ENCODE data around the gene RBMX. TPM values are rescaled to one million over a fixed set of nuclear protein-coding genes. Genes with fewer than 3 reads are reported as not detected.
"Not testable (repeated sequence)": the region's sequence is repeated elsewhere in the genome, so short reads cannot be mapped to it uniquely, and the experiment has no call there.

RBMX gene
- total RNA-seq, 1 donor from 2014 or later = 445 TPM

GRCh38 chrX:136910565-136911035 is 30.1 kb upstream of the RBMX start:
- H3K4me3 Mint-ChIP-seq (ENCODE audit: low read depth) = peak overlapping the region; percentile 90
- no peak for TF ChIP-seq CTCF (IDR thresholded peaks at IDR 0.05; ENCODE audit: unreplicated experiment)
- no peak for DNase-seq (ENCODE audit: low spot score, unreplicated experiment)
- no peaks in the 10 kb centered on the region for H3K27me3 Mint-ChIP-seq
- no peaks in the 10 kb centered on the region for H3K4me1 Mint-ChIP-seq (ENCODE audit: low read depth)
- H3K9me3 Mint-ChIP-seq (ENCODE audit: low read depth) = peaks cover 6% of the 10 kb centered on the region
- peak overlapping the region; percentile 93 for H3K27ac Mint-ChIP-seq
- H3K36me3 Mint-ChIP-seq (ENCODE audit: insufficient read depth) = no peaks in the 10 kb centered on the region

GRCh38 chrX:136909706-136910564 is 29.4 kb upstream of the RBMX start:
- peaks cover 9% of the 10 kb centered on the region for H3K9me3 Mint-ChIP-seq (ENCODE audit: low read depth)
- no peaks in the 10 kb centered on the region for H3K27me3 Mint-ChIP-seq
- peak overlapping the region; percentile 93 for H3K27ac Mint-ChIP-seq
- H3K4me1 Mint-ChIP-seq (ENCODE audit: low read depth) = no peaks in the 10 kb centered on the region
- no peak for TF ChIP-seq CTCF (IDR thresholded peaks at IDR 0.05; ENCODE audit: unreplicated experiment)
- no peaks in the 10 kb centered on the region for H3K36me3 Mint-ChIP-seq (ENCODE audit: insufficient read depth)
- peak; percentile 22 for DNase-seq (ENCODE audit: low spot score, unreplicated experiment)
- H3K4me3 Mint-ChIP-seq (ENCODE audit: low read depth) = peak overlapping the region; percentile 90

GRCh38 chrX:136909119-136909705 is 28.7 kb upstream of the RBMX start:
- peaks cover 9% of the 10 kb centered on the region for H3K9me3 Mint-ChIP-seq (ENCODE audit: low read depth)
- no peak for TF ChIP-seq CTCF (IDR thresholded peaks at IDR 0.05; ENCODE audit: unreplicated experiment)
- H3K4me1 Mint-ChIP-seq (ENCODE audit: low read depth) = no peaks in the 10 kb centered on the region
- H3K36me3 Mint-ChIP-seq (ENCODE audit: insufficient read depth) = no peaks in the 10 kb centered on the region
- DNase-seq (ENCODE audit: low spot score, unreplicated experiment) = peak; percentile 39
- H3K27me3 Mint-ChIP-seq = no peaks in the 10 kb centered on the region
- H3K27ac Mint-ChIP-seq = peak overlapping the region; percentile 93
- peak overlapping the region; percentile 90 for H3K4me3 Mint-ChIP-seq (ENCODE audit: low read depth)

GRCh38 chrX:136907621-136908020 is 27.1 kb upstream of the RBMX start:
- Mint-ChIP-seq H3K4me1 (ENCODE audit: low read depth) (no peaks in the 10 kb centered on the region), H3K27ac (no peak overlapping the region), H3K27me3 (no peaks in the 10 kb centered on the region), H3K9me3 (ENCODE audit: low read depth) (peaks cover 9% of the 10 kb centered on the region), H3K36me3 (ENCODE audit: insufficient read depth) (no peaks in the 10 kb centered on the region), H3K4me3 (ENCODE audit: low read depth) (no peak overlapping the region)
- TF ChIP-seq CTCF (IDR thresholded peaks at IDR 0.05; ENCODE audit: unreplicated experiment) = no peak
- no peak for DNase-seq (ENCODE audit: low spot score, unreplicated experiment)

- H3K4me1 Mint-ChIP-seq (ENCODE audit: low read depth) = no peaks in the 10 kb centered on the region
- DNase-seq (ENCODE audit: low spot score, unreplicated experiment) = no peak
- no peaks in the 10 kb centered on the region for H3K36me3 Mint-ChIP-seq (ENCODE audit: insufficient read depth)
- H3K27me3 Mint-ChIP-seq = no peaks in the 10 kb centered on the region
- H3K4me3 Mint-ChIP-seq (ENCODE audit: low read depth) = no peak overlapping the region
- no peak for TF ChIP-seq CTCF (IDR thresholded peaks at IDR 0.05; ENCODE audit: unreplicated experiment)
- H3K27ac Mint-ChIP-seq = no peak overlapping the region
- H3K9me3 Mint-ChIP-seq (ENCODE audit: low read depth) = peaks cover 9% of the 10 kb centered on the region
These were observed 26.5 kb upstream of the RBMX start for GRCh38 chrX:136906921-136907510.

- H3K27ac Mint-ChIP-seq; H3K27me3 Mint-ChIP-seq; H3K36me3 Mint-ChIP-seq (ENCODE audit: insufficient read depth); H3K9me3 Mint-ChIP-seq (ENCODE audit: low read depth); DNase-seq (ENCODE audit: low spot score, unreplicated experiment); H3K4me1 Mint-ChIP-seq (ENCODE audit: low read depth); H3K4me3 Mint-ChIP-seq (ENCODE audit: low read depth): not testable (repeated sequence)
These were observed 23.5 kb upstream of the RBMX start for GRCh38 chrX:136904067-136904466.

- not testable (repeated sequence) for H3K4me1 Mint-ChIP-seq (ENCODE audit: low read depth); H3K27ac Mint-ChIP-seq; H3K36me3 Mint-ChIP-seq (ENCODE audit: insufficient read depth); H3K27me3 Mint-ChIP-seq; DNase-seq (ENCODE audit: low spot score, unreplicated experiment); H3K9me3 Mint-ChIP-seq (ENCODE audit: low read depth); H3K4me3 Mint-ChIP-seq (ENCODE audit: low read depth)
These were observed 19.5 kb upstream of the RBMX start for GRCh38 chrX:136900071-136900470.
